ENCODE data around the gene FBF1. TPM values are rescaled to one million over a fixed set of nuclear protein-coding genes. Genes with fewer than 3 reads are reported as not detected.

The FBF1 gene
- total RNA-seq, 1 experiment from 2014 or later, result 8.3 TPM

DNA sequence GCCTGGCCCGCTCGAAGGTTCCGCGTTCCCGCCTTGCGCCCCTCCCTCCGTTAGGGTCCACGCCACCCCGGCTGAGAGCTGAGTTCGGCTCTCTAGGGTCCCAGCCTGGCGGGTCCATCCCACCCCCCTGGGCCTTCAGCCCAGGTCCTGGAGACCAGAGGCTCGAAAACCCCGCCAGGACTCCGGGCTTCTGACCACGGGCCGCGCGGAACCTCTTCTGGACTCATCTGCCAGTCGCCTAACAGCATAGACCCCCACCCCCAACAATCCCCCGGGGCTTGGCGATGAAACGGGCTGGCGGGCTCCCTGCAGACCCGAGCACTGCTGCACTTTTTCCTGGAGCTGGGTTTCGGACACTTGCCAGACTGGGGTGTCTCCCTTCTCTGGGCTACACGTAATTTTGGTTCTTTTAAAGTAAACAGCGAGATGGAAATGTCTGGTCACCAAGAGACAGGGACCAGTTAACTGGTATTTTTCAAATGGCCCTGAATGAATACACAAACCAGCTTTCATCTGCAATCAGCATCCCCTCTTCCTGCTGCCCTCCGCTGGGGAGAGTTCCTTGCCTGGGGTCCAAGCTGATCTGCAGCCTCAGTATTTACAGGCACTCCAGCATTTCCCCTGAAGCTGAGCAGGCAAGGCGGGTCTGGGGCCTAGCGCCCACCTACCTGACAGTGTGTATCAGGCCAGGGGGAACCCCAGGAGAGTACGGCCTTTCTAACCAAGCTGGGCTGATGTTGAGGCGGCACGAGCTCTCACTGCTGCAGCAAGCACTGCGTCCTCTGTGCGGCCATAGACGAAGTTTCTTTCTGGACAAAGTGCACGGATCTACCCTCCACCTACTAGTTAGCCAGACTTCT, 43.5 kb downstream of the FBF1 start:
- Histone ChIP-seq H4K5ac (ENCODE audit: insufficient read length, low read depth, low read length) (no peak overlapping the region), H2AK5ac (ENCODE audit: insufficient read length, low read length) (no peak overlapping the region), H3K14ac (ENCODE audit: insufficient read depth, low read length) (no peak overlapping the region), H3T11ph (ENCODE audit: low read length) (no peak overlapping the region), H2BK12ac (ENCODE audit: insufficient read length, low read depth, low read length) (no peak overlapping the region), H2BK5ac (ENCODE audit: insufficient read length, low read length) (no peak overlapping the region), H4K20me1 (ENCODE audit: control insufficient read depth, insufficient read depth, insufficient read length) (no peaks in the 10 kb centered on the region), H3K27ac (ENCODE audit: insufficient read length, low read depth, low read length) (no peak overlapping the region), H3K56ac (ENCODE audit: insufficient read length, low read depth, low read length) (no peak overlapping the region), H3K23me2 (ENCODE audit: insufficient read length, low read depth, low read length, poor library complexity, severe bottlenecking) (peaks cover 8% of the 10 kb centered on the region), H2AFZ (ENCODE audit: low read length) (no peak overlapping the region), H3K4me1 (ENCODE audit: insufficient read depth, low read length) (no peaks in the 10 kb centered on the region; the same call in 1 of the 2 replicates), H2BK120ac (ENCODE audit: low read depth, low read length, poor library complexity, severe bottlenecking) (no peak overlapping the region), H4K91ac (ENCODE audit: insufficient read length, low read depth, low read length) (no peak overlapping the region), H3K79me1 (ENCODE audit: insufficient read depth, low read depth, low read length, poor library complexity, severe bottlenecking) (no peaks in the 10 kb centered on the region), H3K4ac (ENCODE audit: low read depth, low read length) (no peak overlapping the region), H3K9me3 (ENCODE audit: control insufficient read depth, low read depth, low read length) (no peaks in the 10 kb centered on the region), H3K4me2 (ENCODE audit: insufficient read depth, insufficient read length, low read length) (peak overlapping the region; percentile 63), H3K18ac (ENCODE audit: insufficient read length, low read depth, low read length) (no peak overlapping the region), H4K8ac (replicated peaks; ENCODE audit: insufficient read length, low read depth, low read length) (no peak overlapping the region), H3K79me2 (ENCODE audit: insufficient read depth, low read length) (no peaks in the 10 kb centered on the region), H3K27me3 (ENCODE audit: insufficient read depth, low read length) (no peaks in the 10 kb centered on the region), H2BK20ac (ENCODE audit: low read depth, low read length, poor library complexity, severe bottlenecking) (no peak overlapping the region), H2BK15ac (ENCODE audit: low read depth, low read length) (no peak overlapping the region), H3K9ac (ENCODE audit: extremely low read depth, insufficient read length, low read length) (no peak overlapping the region), H3K23ac (ENCODE audit: insufficient read length, low read depth, low read length) (no peak overlapping the region)
- H3K4me1 Mint-ChIP-seq, result peaks cover 25 to 28% of the 10 kb centered on the region in 2 experiments
- DNase-seq, result peak; percentile 74
- peak overlapping the region in 2 of 3 experiments; percentile 61 to 70; a peak in 5 of 7 replicates for H3K27ac Mint-ChIP-seq
- peak overlapping the region; percentile 51 to 74 for H3K4me3 Mint-ChIP-seq
- peaks cover 14 to 49% (median 40%) of the 10 kb centered on the region in 3 experiments for H3K36me3 Mint-ChIP-seq (ENCODE audit: insufficient read depth in 1 of 3, low read depth in 3 of 3)
- WGBS (ENCODE audit: extremely low coverage, insufficient read length, low lambda C conversion rate), result no CpG with 5 or more reads among the region's 37 CpGs
- no peak for TF ChIP-seq CTCF (conservative IDR thresholded peaks at IDR 0.05)
- H3K27me3 Mint-ChIP-seq (ENCODE audit: low read depth), result no peaks in the 10 kb centered on the region; the same call in 1 of the 2 replicates
- H3K9me3 Mint-ChIP-seq, result no peaks in the 10 kb centered on the region

Measured in H9 (cell line).